Esophagus squamous epithelium (tissue), 4 donors: ENCODE measurements around the gene CLECL1.

Experiments
- CTCF ChIP-seq, 6 experiments: fragments of 450-650 bp in 4 of 6; fragments of 200-600 bp in 2 of 6; sonication (generic) in 2 of 6; IDR thresholded peaks; one replicate each; pipeline ENCODE4 v1.5.1; 2016 to 2019; ENCODE audit warnings: antibody characterized with exemption in 6 of 6, mild to moderate bottlenecking in 4 of 6, moderate library complexity in 4 of 6
- POLR2A ChIP-seq, 4 donors: fragments of 450-650 bp; IDR thresholded peaks; one replicate each; pipeline ENCODE4 v1.6.1; 2017; ENCODE audit warnings: antibody characterized with exemption in 4 of 4, mild to moderate bottlenecking in 4 of 4, moderate library complexity in 3 of 4

GRCh38 chr12:9707864-9708808 is 24.8 kb downstream of the CLECL1 start:
- TF ChIP-seq CTCF (IDR thresholded peaks at IDR 0.05) (peak; percentile 74 to 85 (median 80)), POLR2A (IDR thresholded peaks at IDR 0.05) (no peak)
